Measurements from ENCODE around the gene RPF1.
"Not testable (repeated sequence)": the region's sequence is repeated elsewhere in the genome, so short reads cannot be mapped to it uniquely, and the experiment has no call there.

Gene RPF1

DNA sequence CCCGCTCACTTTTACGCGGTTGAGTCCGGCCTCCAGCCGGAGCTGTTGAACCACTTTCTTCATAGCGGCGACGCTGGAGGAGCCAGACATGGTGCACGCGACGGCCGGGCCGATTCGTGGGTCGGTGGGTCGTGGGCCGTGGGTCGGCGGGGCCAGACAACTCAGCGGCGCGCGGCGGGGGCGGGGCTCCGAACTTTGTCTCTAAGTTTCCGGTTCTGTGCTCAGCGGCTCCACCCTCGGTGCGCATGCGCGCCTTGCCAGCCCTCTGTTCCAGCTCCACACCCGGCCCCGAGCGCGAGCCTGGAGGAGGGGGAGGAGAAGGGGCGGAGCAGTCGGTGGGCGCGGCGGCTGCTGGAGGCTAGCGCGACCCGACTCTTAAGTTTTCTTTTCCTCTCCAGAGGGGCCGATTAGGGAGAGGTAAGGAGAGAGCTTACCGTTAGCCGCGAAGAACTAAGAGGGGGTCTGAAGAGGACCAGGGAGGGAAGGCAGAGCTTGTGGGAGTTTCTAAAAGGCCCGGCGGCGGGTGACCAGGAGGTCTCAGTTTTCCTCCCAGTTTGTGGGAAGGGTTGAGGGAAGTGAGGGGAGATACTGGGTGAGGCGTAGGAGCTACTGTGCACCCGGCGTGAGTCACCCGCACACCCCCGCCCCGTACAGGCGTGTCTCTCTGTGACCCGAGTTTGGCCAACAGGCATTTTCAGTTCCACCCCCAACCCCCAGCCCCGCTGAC, 27.1 kb downstream of the RPF1 start, which contains the start of the genes GNG5 and SPATA1:
Gene GNG5 (minus strand): TSS at position 580 of the 727 bp plus-strand sequence. CDS start 490 bp downstream, at position 90.
Gene SPATA1 (plus strand): TSS at position 385 of the 727 bp plus-strand sequence. CDS start 9,974 bp downstream, outside the sequence.
- DNase-seq (ENCODE audit: low read depth) = peak; percentile 94
- H3K4me3 ChIP-seq (ENCODE audit: low read length) = peak within 1 kb of the TSS; percentile 93
- TF ChIP-seq, protein P1, sequence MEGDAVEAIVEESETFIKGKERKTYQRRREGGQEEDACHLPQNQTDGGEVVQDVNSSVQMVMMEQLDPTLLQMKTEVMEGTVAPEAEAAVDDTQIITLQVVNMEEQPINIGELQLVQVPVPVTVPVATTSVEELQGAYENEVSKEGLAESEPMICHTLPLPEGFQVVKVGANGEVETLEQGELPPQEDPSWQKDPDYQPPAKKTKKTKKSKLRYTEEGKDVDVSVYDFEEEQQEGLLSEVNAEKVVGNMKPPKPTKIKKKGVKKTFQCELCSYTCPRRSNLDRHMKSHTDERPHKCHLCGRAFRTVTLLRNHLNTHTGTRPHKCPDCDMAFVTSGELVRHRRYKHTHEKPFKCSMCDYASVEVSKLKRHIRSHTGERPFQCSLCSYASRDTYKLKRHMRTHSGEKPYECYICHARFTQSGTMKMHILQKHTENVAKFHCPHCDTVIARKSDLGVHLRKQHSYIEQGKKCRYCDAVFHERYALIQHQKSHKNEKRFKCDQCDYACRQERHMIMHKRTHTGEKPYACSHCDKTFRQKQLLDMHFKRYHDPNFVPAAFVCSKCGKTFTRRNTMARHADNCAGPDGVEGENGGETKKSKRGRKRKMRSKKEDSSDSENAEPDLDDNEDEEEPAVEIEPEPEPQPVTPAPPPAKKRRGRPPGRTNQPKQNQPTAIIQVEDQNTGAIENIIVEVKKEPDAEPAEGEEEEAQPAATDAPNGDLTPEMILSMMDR (conservative IDR thresholded peaks at IDR 0.05; ENCODE audit: low read length) = no peak

DNA sequence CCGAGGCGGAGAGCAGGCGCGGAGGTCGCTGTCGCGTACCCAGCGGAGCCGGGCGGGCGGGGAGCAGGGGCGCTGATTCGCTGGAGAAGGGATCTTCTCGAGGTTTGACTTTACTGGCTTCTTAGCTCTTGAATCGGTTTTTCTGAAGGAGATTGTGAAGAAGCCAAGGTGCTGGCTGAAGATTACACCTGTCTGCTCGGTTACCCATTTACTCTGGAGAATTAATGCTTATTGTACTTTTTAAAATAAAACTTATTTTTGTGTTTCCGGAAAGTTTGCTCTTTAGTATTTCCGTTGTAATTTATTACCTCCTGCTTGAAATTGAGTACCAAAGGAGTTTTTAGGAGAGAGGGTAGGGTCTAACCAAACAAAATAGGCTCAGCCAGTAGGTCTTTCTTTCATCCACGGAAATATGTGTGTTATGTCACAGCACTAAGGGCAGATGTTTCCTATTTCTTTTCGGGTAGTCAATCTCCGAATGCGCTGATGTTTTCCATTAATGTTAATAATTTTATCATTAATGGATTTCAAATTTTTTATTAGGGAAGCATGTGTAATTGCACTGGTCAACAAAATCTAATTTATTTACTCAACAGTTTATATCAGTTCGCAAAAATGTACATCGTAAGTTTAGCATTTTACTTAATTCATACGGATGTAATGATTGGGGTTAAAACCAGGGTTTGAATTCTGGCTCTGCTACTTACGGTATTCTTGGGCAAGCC, 27.8 kb downstream of the RPF1 start:
- TF ChIP-seq, protein P1 (conservative IDR thresholded peaks at IDR 0.05; ENCODE audit: low read length) = no peak
- DNase-seq (ENCODE audit: low read depth) = no peak
- peak overlapping the region; percentile 93 for H3K4me3 ChIP-seq (ENCODE audit: low read length)

DNA sequence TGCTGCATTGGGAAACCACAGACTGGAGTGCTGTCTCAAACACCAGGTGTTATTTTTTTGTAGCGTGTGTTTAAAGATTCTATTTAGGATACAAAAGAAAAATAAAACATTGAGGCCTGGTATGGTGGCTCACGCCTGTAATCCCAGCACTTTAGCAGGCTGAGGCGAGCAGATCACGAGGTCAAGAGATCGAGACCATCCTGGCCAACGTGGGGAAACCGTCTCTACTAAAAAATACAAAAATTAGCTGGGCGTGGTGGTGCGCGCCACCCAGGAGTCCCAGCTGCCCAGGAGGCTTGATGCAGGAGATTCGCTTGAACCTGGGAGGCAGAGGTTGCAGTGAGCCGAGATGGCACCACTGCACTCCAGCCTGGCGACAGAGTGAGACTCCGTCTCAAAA, 28.8 kb downstream of the RPF1 start:
- DNase-seq (ENCODE audit: low read depth); H3K4me3 ChIP-seq (ENCODE audit: low read length): not testable (repeated sequence)

DNA sequence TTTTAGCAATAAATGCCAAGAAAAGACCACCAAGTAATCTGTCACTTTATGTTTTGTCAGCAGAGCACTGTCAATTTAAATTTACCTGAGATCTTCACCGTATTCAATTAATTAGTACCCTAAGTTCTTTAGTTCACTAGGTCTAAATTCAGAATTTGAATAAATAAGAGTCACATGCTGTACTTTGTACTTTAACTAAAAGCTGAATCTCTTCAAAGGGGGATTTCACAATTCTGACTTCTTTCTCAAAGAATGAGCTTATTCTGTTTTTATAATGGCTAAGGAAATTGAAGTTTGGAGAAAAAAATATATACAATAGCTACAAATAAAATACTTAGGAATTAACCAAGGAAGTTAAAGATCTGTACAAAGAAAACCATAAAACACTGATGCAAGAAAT, 29.4 kb downstream of the RPF1 start:
- TF ChIP-seq, protein P1 (conservative IDR thresholded peaks at IDR 0.05; ENCODE audit: low read length) = no peak
- H3K4me3 ChIP-seq (ENCODE audit: low read length) = no peak overlapping the region
- DNase-seq (ENCODE audit: low read depth) = no peak

DNA sequence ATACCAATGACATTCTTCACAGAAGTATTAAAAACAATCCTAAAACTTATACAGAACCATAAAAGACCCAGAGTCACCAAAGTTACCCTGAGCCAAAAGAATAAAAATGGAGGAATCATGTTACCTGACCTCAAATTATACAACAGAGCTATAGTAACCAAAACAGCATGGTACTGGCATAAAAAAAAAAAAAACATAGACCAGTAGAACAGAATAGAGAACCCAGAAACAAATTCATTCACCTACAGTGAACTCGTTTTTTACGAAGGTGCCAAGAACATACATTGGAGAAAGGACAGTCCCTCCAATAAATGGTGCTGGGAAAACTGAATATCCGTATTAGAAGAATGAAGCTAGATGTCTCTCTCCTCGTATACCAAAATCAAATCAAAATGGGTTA, 30.0 kb downstream of the RPF1 start:
- no peak for DNase-seq (ENCODE audit: low read depth)
- TF ChIP-seq, protein P1 (conservative IDR thresholded peaks at IDR 0.05; ENCODE audit: low read length) = no peak
- no peak overlapping the region for H3K4me3 ChIP-seq (ENCODE audit: low read length)

DNA sequence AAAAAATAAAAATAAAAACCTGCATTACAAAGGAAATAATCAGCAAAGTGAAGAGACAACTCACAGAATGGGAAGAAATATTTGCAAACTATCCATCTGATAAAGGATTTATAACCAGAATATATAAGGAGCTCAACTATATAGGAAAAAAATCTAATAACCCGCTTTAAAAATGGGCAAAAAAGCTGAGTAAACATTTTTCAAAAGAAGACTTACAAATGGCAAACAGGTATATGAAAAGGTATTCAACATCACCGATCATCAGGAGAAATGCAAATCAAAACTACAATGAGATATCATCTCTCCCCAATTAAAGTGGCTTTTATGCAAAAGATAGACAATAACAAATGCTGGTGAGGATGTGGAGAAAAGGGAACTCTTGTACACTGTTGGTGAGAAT, 31.1 kb downstream of the RPF1 start:
- no peak overlapping the region for H3K4me3 ChIP-seq (ENCODE audit: low read length)
- no peak for DNase-seq (ENCODE audit: low read depth)
- TF ChIP-seq, protein P1 (conservative IDR thresholded peaks at IDR 0.05; ENCODE audit: low read length) = no peak

DNA sequence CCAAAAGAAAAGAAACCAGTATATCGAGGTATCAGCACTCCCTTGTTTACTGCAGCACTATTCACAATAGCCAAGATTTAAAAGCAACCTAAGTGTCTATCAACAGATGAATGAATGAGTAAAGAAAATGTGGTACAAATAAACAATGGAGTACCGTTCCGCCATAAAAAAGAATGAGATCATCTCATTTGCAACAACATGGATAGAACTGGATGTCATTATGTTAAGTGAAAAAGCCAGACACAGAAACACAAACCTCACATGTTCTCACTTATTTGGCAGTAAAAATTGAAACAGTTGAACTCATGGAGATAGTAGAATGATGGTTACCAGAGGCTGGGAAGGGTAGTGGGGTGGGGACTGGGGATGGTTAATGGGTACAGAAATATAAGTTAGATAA, 31.6 kb downstream of the RPF1 start:
- DNase-seq (ENCODE audit: low read depth) = no peak
- TF ChIP-seq, protein P1 (conservative IDR thresholded peaks at IDR 0.05; ENCODE audit: low read length) = no peak
- no peak overlapping the region for H3K4me3 ChIP-seq (ENCODE audit: low read length)

Data from AG10803 (cell line).